ENCODE results near the gene JAML. TPM values are rescaled to one million over a fixed set of nuclear protein-coding genes. Genes with fewer than 3 reads are reported as not detected.

The JAML gene
- polyA plus RNA-seq, 3 donors from 2014 or later, result 16.8 to 37.7 (median 26.3) TPM

DNA sequence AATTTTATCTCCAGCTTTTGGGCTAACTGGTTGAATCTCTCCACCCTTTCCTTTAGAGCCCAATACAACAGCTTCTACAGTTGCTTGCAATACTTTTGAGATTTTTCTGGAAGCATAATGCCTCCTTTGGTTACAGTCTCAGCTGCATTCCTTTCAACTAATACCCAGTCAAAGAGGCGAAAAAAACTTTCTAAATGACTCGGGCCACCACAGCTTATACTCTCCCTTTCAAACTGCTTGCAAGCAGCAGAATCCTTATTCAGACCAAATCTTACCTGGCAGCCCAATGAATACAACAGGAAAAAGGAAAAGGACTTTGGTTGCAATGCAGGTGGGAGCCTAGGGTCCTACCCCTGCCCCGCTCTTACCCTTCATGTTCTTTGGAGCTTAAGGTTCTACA lies 15.8 kb downstream of the JAML start:
- peaks cover 20 to 21% of the 10 kb centered on the region in 2 donors for H3K4me1 Mint-ChIP-seq
- H3K9me3 Mint-ChIP-seq, result no peaks in the 10 kb centered on the region
- no peak for DNase-seq
- H3K27me3 Mint-ChIP-seq (ENCODE audit: low read depth in 3 of 3), result peaks cover 2 to 8% (median 8%) of the 10 kb centered on the region in 3 donors
- H3K36me3 Mint-ChIP-seq, result peaks cover 0 to 7% (median 0%) of the 10 kb centered on the region in 3 donors
- no peak overlapping the region for H3K4me3 Mint-ChIP-seq
- no peak overlapping the region for H3K27ac Mint-ChIP-seq

DNA sequence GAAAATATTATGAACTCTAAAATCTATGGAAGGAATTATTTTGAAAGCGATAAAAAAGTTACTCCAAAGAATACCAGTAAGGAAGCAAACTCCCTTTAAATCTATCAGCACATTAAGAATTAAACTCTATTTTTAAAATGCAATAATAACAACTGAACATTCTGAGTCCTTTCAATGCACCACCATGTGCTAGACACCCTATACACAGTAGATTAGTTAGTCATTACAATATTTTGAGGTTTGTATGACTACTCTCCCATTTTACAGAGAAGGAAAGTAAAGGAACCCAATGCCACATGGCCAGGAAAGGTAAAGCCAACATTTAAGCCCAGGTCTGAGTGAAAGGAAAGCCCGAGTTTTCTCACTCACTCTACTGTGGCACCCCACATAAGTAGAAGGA lies 17.7 kb downstream of the JAML start:
- Mint-ChIP-seq H3K27ac (peak overlapping the region in 1 of 6 donors; percentile 24), H3K27me3 (ENCODE audit: low read depth in 3 of 3) (peaks cover 2 to 8% (median 5%) of the 10 kb centered on the region in 3 donors), H3K4me3 (no peak overlapping the region), H3K4me1 (peaks cover 17 to 20% of the 10 kb centered on the region in 2 donors), H3K36me3 (peaks cover 0 to 7% (median 0%) of the 10 kb centered on the region in 3 donors), H3K9me3 (no peaks in the 10 kb centered on the region)
- DNase-seq, result no peak

DNA sequence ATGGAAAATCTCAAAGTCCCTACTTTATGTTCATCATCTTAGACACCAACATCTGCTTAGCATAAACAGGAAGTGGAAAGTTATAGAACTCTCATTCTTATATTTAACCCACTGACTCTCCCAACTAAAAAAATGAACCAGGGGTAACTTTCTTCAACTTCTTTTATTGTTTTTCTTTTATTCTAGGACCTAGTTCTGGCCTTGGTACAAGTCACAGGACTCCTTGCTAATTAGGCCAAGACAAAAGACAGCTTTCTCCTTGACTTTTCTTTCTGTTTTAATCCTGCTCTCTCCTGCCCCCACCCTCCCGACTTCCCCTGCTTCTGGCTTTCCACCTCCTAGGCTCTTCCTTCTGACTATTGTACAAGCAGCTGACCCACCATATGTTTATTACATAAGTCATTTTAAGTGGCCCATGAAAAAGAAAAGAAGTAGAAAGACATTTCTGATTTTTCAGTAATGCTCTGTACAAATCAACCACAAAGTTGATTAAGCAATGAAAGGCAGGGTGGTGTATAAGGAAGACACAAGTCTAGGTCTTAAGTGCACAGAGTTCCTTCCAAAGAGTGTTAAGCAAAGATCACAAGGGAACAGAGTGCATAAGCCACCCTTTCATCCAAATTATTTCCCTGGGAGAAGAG lies 18.3 kb downstream of the JAML start:
- Mint-ChIP-seq H3K36me3 (peaks cover 0 to 7% (median 0%) of the 10 kb centered on the region in 3 donors), H3K27ac (peak overlapping the region in 4 of 6 donors; percentile 7 to 69 (median 40))

DNA sequence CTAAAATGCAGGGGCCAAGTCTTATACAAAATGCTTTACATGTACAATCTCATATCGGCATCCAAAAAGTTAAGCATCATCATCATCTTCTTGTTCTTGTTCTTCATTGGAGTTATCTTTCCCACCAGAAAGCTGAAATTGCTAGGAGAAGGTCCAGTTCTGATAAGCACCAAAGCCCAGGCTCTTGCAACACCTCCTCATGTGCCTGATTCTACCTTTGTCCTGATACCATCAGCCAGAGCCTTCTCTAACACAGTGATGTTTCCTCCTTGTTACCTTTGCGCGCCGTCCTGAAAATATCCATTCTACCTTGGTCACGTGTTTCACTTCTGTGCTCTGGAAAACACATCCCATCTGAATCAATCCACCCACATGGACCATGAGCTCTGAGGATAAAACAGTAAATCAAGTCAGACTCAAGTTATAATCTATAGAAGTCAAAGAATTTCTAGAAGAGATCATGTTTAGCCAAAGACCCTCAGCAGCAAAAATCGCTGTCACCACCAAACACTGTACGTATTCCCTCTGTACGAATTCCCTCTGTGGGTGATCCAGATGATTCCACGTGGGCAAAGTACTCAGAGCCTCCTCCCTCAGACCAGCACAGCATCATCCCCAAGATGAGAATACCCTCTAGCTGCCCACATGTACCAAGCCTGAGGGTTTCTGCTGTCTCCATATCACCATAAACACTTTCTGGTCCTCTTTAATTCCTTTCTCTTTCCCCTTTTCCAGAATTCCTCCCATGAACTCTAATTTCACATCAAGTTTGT lies 19.0 kb downstream of the JAML start:
- H3K27ac Mint-ChIP-seq, result peak overlapping the region in 3 of 6 donors; percentile 24 to 69 (median 65)

More for the DNA sequence above, 18.3 kb downstream of the JAML start:
- Mint-ChIP-seq H3K9me3 (no peaks in the 10 kb centered on the region), H3K4me3 (peak overlapping the region in 2 of 5 donors; percentile 36 to 44), H3K4me1 (peaks cover 17 to 20% of the 10 kb centered on the region in 2 donors), H3K27me3 (ENCODE audit: low read depth in 3 of 3) (peaks cover 2 to 8% (median 4%) of the 10 kb centered on the region in 3 donors)
- no peak for DNase-seq

DNA sequence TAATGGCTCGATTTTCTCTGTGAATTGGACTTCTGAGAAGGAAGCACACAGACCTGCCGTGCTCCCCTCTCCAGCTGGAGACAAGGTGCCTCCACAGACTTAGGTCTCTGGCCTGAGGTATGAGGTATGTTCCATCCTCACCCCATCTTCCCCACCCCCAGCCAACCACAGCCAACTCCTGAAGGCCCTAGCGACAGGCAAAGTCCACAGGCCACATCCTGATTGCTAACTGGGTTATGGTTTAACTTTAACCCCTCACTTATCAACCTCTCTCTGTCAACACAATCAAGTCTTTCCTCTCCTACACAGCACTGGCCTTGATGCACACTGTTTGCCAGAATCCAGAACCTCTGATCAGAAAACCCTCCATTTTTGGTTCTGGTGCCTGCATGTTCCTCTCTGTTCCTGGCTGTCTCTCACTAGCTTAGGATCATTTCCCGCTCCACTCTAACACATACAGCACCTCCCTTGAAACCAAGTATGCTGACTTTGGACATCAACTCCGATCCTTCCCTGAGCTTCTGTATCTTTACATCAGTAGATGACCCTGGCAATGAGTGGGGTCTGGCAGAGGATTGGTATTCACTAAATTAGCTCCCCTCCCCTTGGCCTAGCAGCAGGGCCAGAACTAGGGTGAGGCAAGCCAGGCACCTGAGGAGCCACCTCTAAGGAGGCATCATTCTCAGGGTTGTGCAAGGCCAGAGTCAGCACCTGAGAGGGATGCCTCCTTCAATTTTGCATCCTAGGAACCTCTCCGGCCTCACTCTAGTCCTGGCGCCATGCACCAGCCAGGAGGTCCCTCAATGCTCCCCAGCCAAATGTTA lies 22.0 kb downstream of the JAML start:
- H3K4me3 Mint-ChIP-seq, result no peak overlapping the region
- H3K27ac Mint-ChIP-seq, result no peak overlapping the region
- DNase-seq, result peak; percentile 65 to 75 (median 69)
- peaks cover 0 to 3% (median 0%) of the 10 kb centered on the region in 3 donors for H3K36me3 Mint-ChIP-seq
- peaks cover under 1 to 3% (median under 1%) of the 10 kb centered on the region in 3 donors for H3K27me3 Mint-ChIP-seq (ENCODE audit: low read depth in 3 of 3)
- H3K4me1 Mint-ChIP-seq, result peaks cover 28 to 30% of the 10 kb centered on the region in 2 donors
- no peaks in the 10 kb centered on the region for H3K9me3 Mint-ChIP-seq

More for the DNA sequence above, 19.0 kb downstream of the JAML start:
- peaks cover 17 to 20% of the 10 kb centered on the region in 2 donors for H3K4me1 Mint-ChIP-seq
- H3K9me3 Mint-ChIP-seq, result no peaks in the 10 kb centered on the region
- DNase-seq, result no peak
- H3K36me3 Mint-ChIP-seq, result peaks cover 0 to 7% (median 0%) of the 10 kb centered on the region in 3 donors
- H3K27me3 Mint-ChIP-seq (ENCODE audit: low read depth in 3 of 3), result peaks cover 2 to 8% (median 4%) of the 10 kb centered on the region in 3 donors
- H3K4me3 Mint-ChIP-seq, result peak overlapping the region in 3 of 5 donors; percentile 18 to 44 (median 36)

DNA sequence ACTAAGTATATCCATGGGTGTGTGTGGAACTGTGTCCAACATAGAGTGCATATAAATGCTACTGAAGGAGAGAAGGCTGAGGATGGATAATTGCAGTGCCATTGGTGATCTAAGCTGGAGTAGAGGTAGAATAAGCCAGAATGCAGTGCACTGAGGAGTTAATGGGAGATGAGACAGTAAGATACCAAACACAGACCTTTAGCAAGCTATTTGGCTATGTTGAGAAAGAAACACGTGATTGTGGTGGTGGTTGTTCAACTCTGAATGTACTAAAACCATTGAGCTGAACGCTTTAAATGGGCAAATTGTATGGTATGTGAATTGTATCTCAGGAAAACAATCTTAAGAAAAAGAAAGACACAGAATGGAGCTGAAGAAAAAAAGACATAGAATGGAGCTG lies 22.8 kb downstream of the JAML start:
- peaks cover 0 to 3% (median 0%) of the 10 kb centered on the region in 3 donors for H3K36me3 Mint-ChIP-seq
- DNase-seq, result peak in 1 of 3 donors; percentile 20
- no peak overlapping the region for H3K27ac Mint-ChIP-seq
- H3K4me1 Mint-ChIP-seq, result peaks cover 26 to 29% of the 10 kb centered on the region in 2 donors
- peaks cover 0 to 3% (median 3%) of the 10 kb centered on the region in 3 donors for H3K27me3 Mint-ChIP-seq (ENCODE audit: low read depth in 3 of 3)
- H3K9me3 Mint-ChIP-seq, result no peaks in the 10 kb centered on the region
- no peak overlapping the region for H3K4me3 Mint-ChIP-seq

DNA sequence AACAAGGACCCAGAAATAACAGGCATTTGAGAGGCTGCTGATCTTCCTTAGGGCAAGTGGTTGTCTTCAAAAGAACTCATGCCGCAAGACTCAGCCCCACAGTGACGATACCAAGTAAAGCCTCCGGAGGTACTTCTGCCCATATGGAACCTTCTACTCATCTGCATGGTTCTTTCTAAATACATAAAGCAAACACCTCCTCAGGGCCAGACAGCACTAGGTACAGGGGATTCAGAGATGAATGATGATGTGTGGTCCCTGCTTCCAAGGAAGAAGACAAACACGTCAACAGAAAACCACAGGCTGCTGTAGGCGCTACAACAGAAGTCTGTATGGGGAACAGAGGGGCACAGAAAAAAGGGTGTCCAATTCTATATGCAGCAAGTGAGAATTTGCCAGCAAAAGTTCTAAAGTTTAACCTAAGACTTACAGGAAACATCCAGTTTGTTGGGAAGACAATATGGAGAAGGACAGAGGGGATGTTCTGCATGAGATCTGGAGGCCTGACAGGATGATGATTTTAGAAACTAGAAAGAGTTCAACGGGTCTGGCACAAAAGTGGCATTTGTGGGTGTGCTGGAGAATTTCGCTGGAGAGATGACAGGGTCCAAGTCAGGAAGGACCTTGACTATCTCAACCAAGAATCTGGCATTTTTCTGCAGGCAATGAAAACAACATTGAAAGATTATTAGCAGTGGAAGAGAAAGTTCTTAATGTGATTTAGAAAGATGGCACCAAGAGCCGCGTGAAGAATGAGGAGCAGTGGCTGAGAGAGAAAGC lies 23.7 kb downstream of the JAML start:
- Mint-ChIP-seq H3K36me3 (peaks cover 0 to under 1% (median 0%) of the 10 kb centered on the region in 3 donors), H3K9me3 (no peaks in the 10 kb centered on the region), H3K4me3 (no peak overlapping the region), H3K4me1 (peaks cover 17 to 20% of the 10 kb centered on the region in 2 donors), H3K27me3 (ENCODE audit: low read depth in 3 of 3) (peaks cover 0 to 3% (median 1%) of the 10 kb centered on the region in 3 donors), H3K27ac (no peak overlapping the region)
- DNase-seq, result peak in 1 of 3 donors; percentile 24

DNA sequence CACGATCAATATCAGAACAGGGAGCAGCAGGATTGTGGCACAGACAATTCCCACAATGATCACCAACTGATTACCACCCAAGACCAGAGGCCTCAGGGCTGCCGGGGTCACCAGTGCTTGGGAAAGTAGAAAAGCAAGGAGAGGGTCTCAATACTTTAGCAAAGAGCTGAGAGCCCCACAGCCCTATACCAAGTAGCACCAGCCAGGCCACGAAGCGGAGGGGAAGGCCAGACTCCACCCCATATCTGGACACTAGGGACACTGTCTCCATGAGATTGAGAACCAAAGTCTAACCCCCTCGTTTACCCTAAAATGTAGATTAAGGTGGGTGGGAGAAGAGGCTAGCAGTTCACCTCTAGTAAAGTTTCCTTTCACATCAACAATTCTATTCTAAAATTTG lies 24.3 kb downstream of the JAML start:
- DNase-seq, result no peak
- Mint-ChIP-seq H3K27ac (no peak overlapping the region), H3K36me3 (no peaks in the 10 kb centered on the region), H3K4me1 (peaks cover 11 to 14% of the 10 kb centered on the region in 2 donors), H3K4me3 (no peak overlapping the region), H3K27me3 (ENCODE audit: low read depth in 3 of 3) (peaks cover 0 to 3% (median 0%) of the 10 kb centered on the region in 3 donors), H3K9me3 (no peaks in the 10 kb centered on the region)

DNA sequence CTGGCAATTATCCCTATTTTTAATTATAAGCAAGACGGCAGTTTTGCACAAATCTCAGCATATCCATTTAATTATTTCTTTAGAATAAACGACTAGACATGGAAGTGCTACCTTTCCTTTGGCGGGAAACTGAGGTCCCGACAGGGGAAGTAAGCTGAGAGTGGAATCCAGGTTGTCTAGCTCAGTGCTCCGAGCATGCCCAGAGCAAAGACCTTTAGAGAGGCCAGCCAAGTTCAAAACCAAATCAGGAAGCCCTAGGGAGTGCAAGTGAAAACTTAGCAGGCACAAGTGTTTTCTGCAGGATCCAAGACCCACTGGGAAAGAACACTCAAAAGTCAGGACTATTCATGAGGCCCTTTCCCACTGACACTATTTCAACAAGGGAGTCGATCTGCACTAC lies 25.7 kb downstream of the JAML start:
- Mint-ChIP-seq H3K4me1 (peaks cover 10 to 11% of the 10 kb centered on the region in 2 donors), H3K36me3 (no peaks in the 10 kb centered on the region), H3K27me3 (ENCODE audit: low read depth in 3 of 3) (peaks cover 0 to 3% (median 2%) of the 10 kb centered on the region in 3 donors), H3K9me3 (no peaks in the 10 kb centered on the region), H3K27ac (peak overlapping the region in 1 of 6 donors; percentile 53), H3K4me3 (peak overlapping the region in 2 of 5 donors; percentile 61 to 63)
- no peak for DNase-seq

DNA sequence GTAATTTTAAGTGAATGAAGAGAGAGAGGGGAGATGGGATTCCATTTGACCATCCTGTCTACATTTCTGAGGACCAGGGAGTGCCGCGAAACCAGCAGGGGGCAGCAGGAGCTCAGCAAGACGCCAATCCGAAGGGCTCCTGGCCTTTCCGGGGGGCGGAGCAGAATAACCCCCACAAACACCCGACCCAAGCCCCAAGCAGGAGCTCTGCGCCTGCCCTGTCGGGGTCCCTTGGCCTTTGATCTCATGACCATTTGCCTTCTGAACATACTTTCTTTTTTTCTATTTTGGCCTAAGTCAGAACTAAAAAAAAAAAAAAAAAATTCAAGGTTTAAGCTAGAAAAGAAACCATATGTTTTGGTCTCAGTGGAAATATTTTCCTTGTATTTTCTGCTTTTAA lies 26.4 kb downstream of the JAML start:
- Mint-ChIP-seq H3K4me1 (peaks cover 10 to 11% of the 10 kb centered on the region in 2 donors), H3K27me3 (ENCODE audit: low read depth in 3 of 3) (peaks cover 0 to 6% (median 2%) of the 10 kb centered on the region in 3 donors), H3K36me3 (no peaks in the 10 kb centered on the region), H3K27ac (peak overlapping the region in 3 of 6 donors; percentile 16 to 67 (median 53)), H3K9me3 (no peaks in the 10 kb centered on the region), H3K4me3 (peak overlapping the region; percentile 52 to 73 (median 59))
- peak; percentile 77 to 84 (median 78) for DNase-seq

DNA sequence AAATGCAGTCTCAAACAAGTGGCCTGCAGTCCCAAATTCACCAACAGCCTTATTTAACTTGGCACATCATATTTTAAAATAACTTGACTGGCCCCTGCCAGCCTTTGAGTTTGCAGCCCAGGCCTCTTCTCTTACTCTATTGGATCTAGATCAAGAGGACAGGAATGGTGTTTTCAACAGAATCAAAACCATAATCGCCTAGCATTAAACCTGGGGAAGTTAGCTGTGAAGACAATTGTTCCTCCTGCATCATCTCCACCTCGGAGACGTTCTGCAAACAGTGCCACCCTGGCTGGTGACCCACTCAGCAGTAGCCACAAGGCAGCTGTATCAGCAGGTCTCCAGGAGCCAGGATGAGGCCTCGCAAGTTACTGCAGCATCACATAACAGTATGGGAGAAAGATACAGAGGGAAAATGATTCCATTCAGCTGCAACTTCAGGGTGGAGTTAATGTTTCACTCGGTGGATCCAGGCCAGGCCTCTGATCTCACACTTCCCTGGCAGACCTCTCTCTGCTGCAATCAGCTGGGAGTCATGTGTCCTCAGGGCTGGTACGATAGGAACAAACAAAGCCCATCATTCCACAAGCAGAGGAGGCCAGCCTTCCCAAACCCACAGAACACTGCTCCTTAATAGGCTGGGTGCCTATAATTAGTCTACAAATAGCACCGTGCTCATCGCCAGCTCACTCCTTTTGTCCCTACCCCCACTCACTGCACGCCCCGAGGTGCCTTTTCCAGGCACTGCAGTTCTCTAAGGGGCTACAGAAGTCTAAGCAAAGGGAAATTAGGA lies 29.8 kb downstream of the JAML start:
- no peak overlapping the region for H3K27ac Mint-ChIP-seq
- no peak for DNase-seq
- H3K4me1 Mint-ChIP-seq, result peaks cover 8 to 11% of the 10 kb centered on the region in 2 donors
- peaks cover 1 to 12% (median 6%) of the 10 kb centered on the region in 3 donors for H3K27me3 Mint-ChIP-seq (ENCODE audit: low read depth in 3 of 3)
- H3K4me3 Mint-ChIP-seq, result no peak overlapping the region
- H3K9me3 Mint-ChIP-seq, result peaks cover 0 to 7% (median 3%) of the 10 kb centered on the region in 6 donors
- H3K36me3 Mint-ChIP-seq, result peaks cover 0 to 3% (median 0%) of the 10 kb centered on the region in 3 donors

Measured in immature natural killer cell (primary cell).